H9 (cell line): Measurements from ENCODE around the gene ARHGEF1. TPM values are rescaled to one million over a fixed set of nuclear protein-coding genes. Genes with fewer than 3 reads are reported as not detected.
A peak's percentile ranks its signal among the peaks of the same experiment; 100 is the strongest.

Experiments
- DNase-seq: peaks from one replicate; pipeline ENCODE4 v3.0.0-alpha.2; 2017
- H2AFZ ChIP-seq: one replicate; pipeline ENCODE4 v1.6.1; 2013; ENCODE audit warnings: mild to moderate bottlenecking, low read length, control low read depth, moderate library complexity
- H2AK5ac ChIP-seq: 2 replicates; pipeline ENCODE4 v1.6.1; 2013; ENCODE audit warnings: low read length, control low read depth, mixed read lengths; ENCODE audit not compliant: insufficient read length
- H2BK120ac ChIP-seq: one replicate; pipeline ENCODE4 v1.6.1; 2013; ENCODE audit warnings: low read depth, mild to moderate bottlenecking, low read length, control low read depth, inconsistent platforms; ENCODE audit not compliant: poor library complexity, severe bottlenecking
- H2BK12ac ChIP-seq: 2 replicates; pipeline ENCODE4 v1.6.1; 2013; ENCODE audit warnings: low read length, control low read depth, mixed read lengths, low read depth; ENCODE audit not compliant: insufficient read length
- H2BK15ac ChIP-seq: 2 replicates; pipeline ENCODE4 v1.6.1; 2013; ENCODE audit warnings: low read depth, low read length, control low read depth
- H2BK20ac ChIP-seq: one replicate; pipeline ENCODE4 v1.6.1; 2013; ENCODE audit warnings: low read depth, mild to moderate bottlenecking, low read length, control low read depth, inconsistent platforms; ENCODE audit not compliant: poor library complexity, severe bottlenecking
- H2BK5ac ChIP-seq: 2 replicates; pipeline ENCODE4 v1.6.1; 2013; ENCODE audit warnings: low read length, control low read depth, mixed read lengths; ENCODE audit not compliant: insufficient read length
- H3K14ac ChIP-seq: 2 replicates; pipeline ENCODE4 v1.6.1; 2013; ENCODE audit warnings: low read length, control low read depth; ENCODE audit not compliant: insufficient read depth
- H3K18ac ChIP-seq: 2 replicates; pipeline ENCODE4 v1.6.1; 2013; ENCODE audit warnings: low read depth, mild to moderate bottlenecking, mixed read lengths, low read length, control low read depth; ENCODE audit not compliant: insufficient read length
- H3K23ac ChIP-seq: 2 replicates; pipeline ENCODE4 v1.6.1; 2013; ENCODE audit warnings: low read length, control low read depth, mixed read lengths, low read depth; ENCODE audit not compliant: insufficient read length
- H3K23me2 ChIP-seq: 2 replicates; pipeline ENCODE4 v1.6.1; 2013; ENCODE audit warnings: low read depth, mild to moderate bottlenecking, mixed read lengths, low read length, control low read depth; ENCODE audit not compliant: insufficient read length, poor library complexity, severe bottlenecking
- H3K27ac ChIP-seq: 2 replicates; pipeline ENCODE4 v1.5.1; 2013; ENCODE audit warnings: low read length, control low read depth, mixed read lengths, low read depth; ENCODE audit not compliant: insufficient read length
- H3K27me3 ChIP-seq: 2 replicates; pipeline ENCODE4 v1.6.1; 2013; ENCODE audit warnings: low read length, control low read depth, inconsistent platforms; ENCODE audit not compliant: insufficient read depth
- H3K4ac ChIP-seq: 2 replicates; pipeline ENCODE4 v1.6.1; 2013; ENCODE audit warnings: low read depth, mild to moderate bottlenecking, control low read depth, inconsistent platforms, low read length, moderate library complexity
- H3K4me1 ChIP-seq: 2 replicates; pipeline ENCODE4 v1.6.1; 2013; ENCODE audit warnings: low read length, control low read depth, inconsistent platforms; ENCODE audit not compliant: insufficient read depth
- H3K4me2 ChIP-seq: 2 replicates; pipeline ENCODE4 v1.6.1; 2013; ENCODE audit warnings: low read length, control low read depth, mixed read lengths; ENCODE audit not compliant: insufficient read length, insufficient read depth
- H3K56ac ChIP-seq: 2 replicates; pipeline ENCODE4 v1.6.1; 2013; ENCODE audit warnings: low read depth, mild to moderate bottlenecking, mixed read lengths, low read length, control low read depth; ENCODE audit not compliant: insufficient read length
- H3K79me1 ChIP-seq: 2 replicates; pipeline ENCODE4 v1.6.1; 2013; ENCODE audit warnings: low read depth, mild to moderate bottlenecking, moderate library complexity, low read length, control low read depth, inconsistent platforms; ENCODE audit not compliant: insufficient read depth, poor library complexity, severe bottlenecking
- H3K79me2 ChIP-seq: 2 replicates; pipeline ENCODE4 v1.6.1; 2013; ENCODE audit warnings: low read length, control low read depth, inconsistent platforms; ENCODE audit not compliant: insufficient read depth
- H3K9ac ChIP-seq: 2 replicates; pipeline ENCODE4 v1.6.1; 2013; ENCODE audit warnings: low read length, control low read depth, mixed read lengths; ENCODE audit not compliant: insufficient read length; ENCODE audit errors: extremely low read depth
- H3K9me3 ChIP-seq: one replicate; pipeline ENCODE4 v1.6.1; 2013; ENCODE audit warnings: low read depth, low read length, inconsistent platforms; ENCODE audit not compliant: control insufficient read depth
- H3T11ph ChIP-seq: one replicate; pipeline ENCODE4 v1.6.1; 2013; ENCODE audit warnings: mild to moderate bottlenecking, low read length, control low read depth, inconsistent platforms
- H4K20me1 ChIP-seq: one replicate; pipeline ENCODE4 v1.6.1; 2013; ENCODE audit not compliant: control insufficient read depth, insufficient read length, insufficient read depth
- H4K5ac ChIP-seq: 2 replicates; pipeline ENCODE4 v1.6.1; 2013; ENCODE audit warnings: low read depth, mild to moderate bottlenecking, mixed read lengths, low read length, control low read depth; ENCODE audit not compliant: insufficient read length
- H4K8ac ChIP-seq: replicated peaks from 2 replicates; pipeline ENCODE4 v1.6.1; 2013; ENCODE audit warnings: low read length, control low read depth, mixed read lengths, low read depth; ENCODE audit not compliant: insufficient read length
- H4K91ac ChIP-seq: 2 replicates; pipeline ENCODE4 v1.6.1; 2013; ENCODE audit warnings: low read depth, mild to moderate bottlenecking, moderate library complexity, mixed read lengths, low read length, control low read depth; ENCODE audit not compliant: insufficient read length
- H3K27ac Mint-ChIP-seq, 3 experiments: 2 replicates in 2 of 3; 3 replicates in 1 of 3; pipeline ENCODE4 v1.8.0; 2020 to 2021; ENCODE audit warnings: mixed read lengths in 3 of 3, mild to moderate bottlenecking in 1 of 3, moderate library complexity in 1 of 3
- H3K27me3 Mint-ChIP-seq: 2 replicates; pipeline ENCODE4 v1.8.0; 2021; ENCODE audit warnings: low read depth, mild to moderate bottlenecking, moderate library complexity, mixed read lengths
- H3K36me3 Mint-ChIP-seq, 3 experiments: 2 replicates in 2 of 3; 3 replicates in 1 of 3; pipeline ENCODE4 v1.8.0; 2020 to 2021; ENCODE audit warnings: low read depth in 3 of 3, mixed read lengths in 3 of 3; ENCODE audit not compliant: insufficient read depth in 1 of 3
- H3K4me1 Mint-ChIP-seq, 2 experiments: 2 replicates each; pipeline ENCODE4 v1.8.0; 2020; ENCODE audit warnings: mixed read lengths in 2 of 2
- H3K4me3 Mint-ChIP-seq, 2 experiments: 2 replicates in 1 of 2; 3 replicates in 1 of 2; pipeline ENCODE4 v1.8.0; 2020 to 2021; ENCODE audit warnings: mild to moderate bottlenecking in 2 of 2, mixed read lengths in 2 of 2, moderate library complexity in 1 of 2
- H3K9me3 Mint-ChIP-seq, 2 experiments: 2 replicates in 1 of 2; 3 replicates in 1 of 2; pipeline ENCODE4 v1.8.0; 2020; ENCODE audit warnings: mild to moderate bottlenecking in 2 of 2, mixed read lengths in 2 of 2, moderate library complexity in 1 of 2
- WGBS: extraction: QIAGEN DNeasy Blood & Tissue Kit; methylation state at CpG from one replicate; pipeline ENCODE4 v1.1.7; 2013; ENCODE audit warnings: missing lambda C conversion rate, low lambda C conversion rate, mixed read lengths; ENCODE audit not compliant: insufficient read length; ENCODE audit errors: extremely low coverage; 5-methylcytosine and 5-hydroxymethylcytosine counted together
- total RNA-seq: library from RNA; stranded (reverse); gene quantifications from 2 replicates; pipeline ENCODE4 v1.2.1, GENCODE V29; 2021
- TF ChIP-seq, protein P1 (sequence below): fragments of 200-600 bp; sonication (generic); conservative IDR thresholded peaks from 3 replicates; pipeline ENCODE4 v1.8.0; 2021; ENCODE audit warnings: antibody characterized with exemption, mild to moderate bottlenecking

The ARHGEF1 gene
- total RNA-seq, 1 experiment from 2014 or later: 50.3 TPM

DNA sequence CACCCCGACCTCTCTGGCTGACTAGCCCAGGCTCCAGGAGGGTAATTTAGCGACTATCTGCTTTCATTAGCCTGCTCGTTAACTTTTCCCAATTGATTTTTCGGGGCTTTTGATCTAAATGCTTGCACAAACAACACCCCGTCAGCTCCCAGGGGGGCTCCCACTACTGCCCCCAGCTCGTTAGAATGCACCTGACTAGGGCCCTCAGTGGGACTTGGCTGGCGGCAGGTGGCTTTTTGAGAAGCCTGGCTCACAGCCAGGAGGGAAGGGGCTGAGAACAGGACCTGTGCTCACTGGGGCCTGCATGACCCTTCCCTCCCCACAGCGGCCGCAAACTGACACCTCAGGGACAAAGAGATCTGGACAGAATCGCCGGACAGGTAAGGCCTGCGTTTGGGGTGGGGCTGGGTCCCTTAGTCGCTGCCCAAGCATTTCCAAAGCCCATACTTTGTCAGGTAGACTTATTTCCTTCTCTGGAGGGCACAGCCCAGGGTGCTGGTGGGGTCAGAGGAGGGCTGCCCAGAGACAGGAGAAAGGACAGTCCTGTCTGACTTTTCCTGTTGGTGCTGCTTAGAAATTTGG is 13.5 kb upstream of the ARHGEF1 start:
- Histone ChIP-seq H3K9me3 (no peaks in the 10 kb centered on the region), H4K20me1 (no peaks in the 10 kb centered on the region), H3T11ph (no peak overlapping the region), H2BK15ac (no peak overlapping the region), H3K9ac (no peak overlapping the region), H4K91ac (no peak overlapping the region), H2BK5ac (no peak overlapping the region), H3K56ac (no peak overlapping the region), H3K23me2 (no peaks in the 10 kb centered on the region), H2BK12ac (no peak overlapping the region), H3K79me2 (peaks cover 3% of the 10 kb centered on the region; the same call in 1 of the 2 replicates), H2BK20ac (no peak overlapping the region), H4K8ac (no peak overlapping the region), H3K4me2 (no peak overlapping the region), H4K5ac (no peak overlapping the region), H3K79me1 (peaks cover 8% of the 10 kb centered on the region), H3K27ac (no peak overlapping the region), H3K18ac (no peak overlapping the region), H3K14ac (no peak overlapping the region), H2BK120ac (no peak overlapping the region), H3K4ac (no peak overlapping the region), H2AK5ac (no peak overlapping the region), H2AFZ (no peak overlapping the region), H3K4me1 (no peaks in the 10 kb centered on the region), H3K27me3 (no peaks in the 10 kb centered on the region), H3K23ac (no peak overlapping the region)
- peaks cover 10 to 18% of the 10 kb centered on the region in 2 experiments for H3K4me1 Mint-ChIP-seq
- TF ChIP-seq, protein P1, sequence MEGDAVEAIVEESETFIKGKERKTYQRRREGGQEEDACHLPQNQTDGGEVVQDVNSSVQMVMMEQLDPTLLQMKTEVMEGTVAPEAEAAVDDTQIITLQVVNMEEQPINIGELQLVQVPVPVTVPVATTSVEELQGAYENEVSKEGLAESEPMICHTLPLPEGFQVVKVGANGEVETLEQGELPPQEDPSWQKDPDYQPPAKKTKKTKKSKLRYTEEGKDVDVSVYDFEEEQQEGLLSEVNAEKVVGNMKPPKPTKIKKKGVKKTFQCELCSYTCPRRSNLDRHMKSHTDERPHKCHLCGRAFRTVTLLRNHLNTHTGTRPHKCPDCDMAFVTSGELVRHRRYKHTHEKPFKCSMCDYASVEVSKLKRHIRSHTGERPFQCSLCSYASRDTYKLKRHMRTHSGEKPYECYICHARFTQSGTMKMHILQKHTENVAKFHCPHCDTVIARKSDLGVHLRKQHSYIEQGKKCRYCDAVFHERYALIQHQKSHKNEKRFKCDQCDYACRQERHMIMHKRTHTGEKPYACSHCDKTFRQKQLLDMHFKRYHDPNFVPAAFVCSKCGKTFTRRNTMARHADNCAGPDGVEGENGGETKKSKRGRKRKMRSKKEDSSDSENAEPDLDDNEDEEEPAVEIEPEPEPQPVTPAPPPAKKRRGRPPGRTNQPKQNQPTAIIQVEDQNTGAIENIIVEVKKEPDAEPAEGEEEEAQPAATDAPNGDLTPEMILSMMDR: no peak
- no peak for DNase-seq
- H3K27me3 Mint-ChIP-seq: peaks cover 3% of the 10 kb centered on the region; the same call in 1 of the 2 replicates
- H3K27ac Mint-ChIP-seq: peak overlapping the region in 2 of 3 experiments; percentile 28 to 68; a peak in 4 of 7 replicates
- peaks cover 38 to 73% (median 62%) of the 10 kb centered on the region in 3 experiments for H3K36me3 Mint-ChIP-seq
- H3K4me3 Mint-ChIP-seq: no peak overlapping the region
- no CpG with 5 or more reads among the region's 13 CpGs for WGBS
- H3K9me3 Mint-ChIP-seq: no peaks in the 10 kb centered on the region
